ENCODE data around the gene ANKRD44. TPM values are rescaled to one million over a fixed set of nuclear protein-coding genes. Genes with fewer than 3 reads are reported as not detected.

Gene ANKRD44
- total RNA-seq, 1 donor from 2014 or later, result 14.2 TPM

DNA sequence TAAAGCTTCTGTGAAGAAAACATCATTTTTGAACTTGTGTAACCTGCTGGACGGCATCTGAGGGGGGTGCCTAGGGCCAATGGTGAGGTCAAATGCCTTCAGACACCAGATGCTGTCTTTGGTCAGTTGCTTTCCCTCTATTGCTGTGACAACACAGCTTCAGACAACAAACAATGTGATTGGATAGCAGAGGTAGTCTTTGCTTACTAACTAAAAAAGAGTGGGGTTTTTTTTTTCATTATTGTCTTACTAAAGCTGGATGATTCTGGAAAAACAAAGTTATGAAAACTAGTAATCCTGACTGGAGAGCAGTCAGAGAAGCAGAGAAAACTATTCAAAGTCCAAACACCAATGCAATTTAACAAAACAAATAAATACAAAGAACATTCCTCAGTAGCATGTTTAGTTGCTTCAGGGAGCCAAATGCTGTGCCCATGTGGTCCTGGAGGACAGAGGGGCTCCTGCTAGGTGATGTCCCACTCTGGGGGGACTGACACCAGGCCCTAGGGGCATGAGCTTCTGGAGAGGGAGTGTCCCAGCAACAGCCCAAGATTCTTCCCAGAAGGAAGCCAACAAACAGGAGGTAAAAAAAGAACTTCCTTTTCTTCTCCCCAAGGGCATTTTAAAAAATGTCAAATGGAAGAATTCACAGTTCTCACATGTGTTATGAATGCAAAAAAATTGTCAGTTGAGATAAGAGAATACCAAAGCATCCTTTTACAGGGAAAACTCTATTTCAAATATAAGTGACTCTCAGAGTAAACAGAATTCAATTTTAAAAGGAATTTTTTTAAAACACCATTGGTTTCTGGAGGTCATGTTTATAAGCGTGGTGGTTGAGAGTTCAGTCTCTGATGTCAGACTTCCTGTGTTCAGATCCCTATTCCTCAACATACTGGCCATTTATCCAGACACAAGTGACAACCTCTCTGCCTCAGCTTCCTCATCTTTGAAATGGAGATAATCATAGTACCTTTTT, 203.0 kb downstream of the ANKRD44 start:
- DNase-seq (ENCODE audit: extremely low spot score, unreplicated experiment), result no peak
- peak overlapping the region; percentile 84 for H3K27ac Mint-ChIP-seq
- H3K4me3 Mint-ChIP-seq, result peak overlapping the region; percentile 40
- no peaks in the 10 kb centered on the region for H3K27me3 Mint-ChIP-seq
- no peaks in the 10 kb centered on the region for H3K36me3 Mint-ChIP-seq
- no peaks in the 10 kb centered on the region for H3K9me3 Mint-ChIP-seq
- peaks cover 22% of the 10 kb centered on the region for H3K4me1 Mint-ChIP-seq (ENCODE audit: unreplicated experiment)
- TF ChIP-seq, protein P1, sequence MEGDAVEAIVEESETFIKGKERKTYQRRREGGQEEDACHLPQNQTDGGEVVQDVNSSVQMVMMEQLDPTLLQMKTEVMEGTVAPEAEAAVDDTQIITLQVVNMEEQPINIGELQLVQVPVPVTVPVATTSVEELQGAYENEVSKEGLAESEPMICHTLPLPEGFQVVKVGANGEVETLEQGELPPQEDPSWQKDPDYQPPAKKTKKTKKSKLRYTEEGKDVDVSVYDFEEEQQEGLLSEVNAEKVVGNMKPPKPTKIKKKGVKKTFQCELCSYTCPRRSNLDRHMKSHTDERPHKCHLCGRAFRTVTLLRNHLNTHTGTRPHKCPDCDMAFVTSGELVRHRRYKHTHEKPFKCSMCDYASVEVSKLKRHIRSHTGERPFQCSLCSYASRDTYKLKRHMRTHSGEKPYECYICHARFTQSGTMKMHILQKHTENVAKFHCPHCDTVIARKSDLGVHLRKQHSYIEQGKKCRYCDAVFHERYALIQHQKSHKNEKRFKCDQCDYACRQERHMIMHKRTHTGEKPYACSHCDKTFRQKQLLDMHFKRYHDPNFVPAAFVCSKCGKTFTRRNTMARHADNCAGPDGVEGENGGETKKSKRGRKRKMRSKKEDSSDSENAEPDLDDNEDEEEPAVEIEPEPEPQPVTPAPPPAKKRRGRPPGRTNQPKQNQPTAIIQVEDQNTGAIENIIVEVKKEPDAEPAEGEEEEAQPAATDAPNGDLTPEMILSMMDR (conservative IDR thresholded peaks at IDR 0.05), result no peak

DNA sequence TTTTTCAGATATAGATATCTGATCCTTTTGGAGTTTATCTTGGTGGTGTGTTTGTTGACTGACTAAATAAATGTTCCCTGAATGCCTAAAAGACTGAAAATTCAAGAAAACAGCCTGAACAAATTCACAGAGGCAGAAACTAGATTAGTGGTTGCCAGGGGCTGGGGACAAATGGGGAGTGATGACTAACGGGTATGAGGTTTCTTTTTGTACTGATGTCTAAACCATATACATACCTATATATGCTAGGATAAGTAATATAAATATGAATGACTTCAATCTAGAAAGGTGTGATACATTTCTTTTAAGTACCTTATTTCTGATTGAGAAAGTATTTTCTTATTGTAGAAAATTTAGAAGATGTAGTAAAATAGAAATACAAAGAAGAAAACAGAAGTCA, 207.2 kb downstream of the ANKRD44 start:
- peaks cover 11% of the 10 kb centered on the region for H3K4me1 Mint-ChIP-seq (ENCODE audit: unreplicated experiment)
- no peaks in the 10 kb centered on the region for H3K9me3 Mint-ChIP-seq
- TF ChIP-seq, protein P1 (conservative IDR thresholded peaks at IDR 0.05), result no peak
- no peak for DNase-seq (ENCODE audit: extremely low spot score, unreplicated experiment)
- no peak overlapping the region for H3K27ac Mint-ChIP-seq
- no peak overlapping the region for H3K4me3 Mint-ChIP-seq
- no peaks in the 10 kb centered on the region for H3K36me3 Mint-ChIP-seq
- no peaks in the 10 kb centered on the region for H3K27me3 Mint-ChIP-seq

DNA sequence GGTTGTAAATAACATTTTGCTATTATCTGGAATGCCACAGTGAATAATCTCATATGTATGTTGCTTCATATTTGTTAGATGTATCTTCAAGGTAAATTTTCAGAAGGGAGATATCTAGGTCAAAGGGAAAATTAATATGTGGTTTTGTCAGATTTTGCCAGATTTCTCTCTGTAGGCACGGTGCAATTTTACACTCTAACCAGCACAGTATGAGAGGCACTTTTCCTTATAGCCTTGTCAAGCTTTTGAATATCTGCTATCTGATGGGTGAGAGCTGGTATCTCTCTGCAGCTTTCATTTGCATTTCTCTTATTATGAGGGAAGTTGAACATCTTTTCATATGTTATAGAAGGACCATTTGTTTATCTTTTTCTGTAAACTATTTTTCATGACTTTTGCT, 208.3 kb downstream of the ANKRD44 start:
- H3K27me3 Mint-ChIP-seq, result no peaks in the 10 kb centered on the region
- H3K36me3 Mint-ChIP-seq, result no peaks in the 10 kb centered on the region
- TF ChIP-seq, protein P1 (conservative IDR thresholded peaks at IDR 0.05), result no peak
- no peak for DNase-seq (ENCODE audit: extremely low spot score, unreplicated experiment)
- no peak overlapping the region for H3K4me3 Mint-ChIP-seq
- no peak overlapping the region for H3K27ac Mint-ChIP-seq
- no peaks in the 10 kb centered on the region for H3K9me3 Mint-ChIP-seq
- peaks cover 14% of the 10 kb centered on the region for H3K4me1 Mint-ChIP-seq (ENCODE audit: unreplicated experiment)

DNA sequence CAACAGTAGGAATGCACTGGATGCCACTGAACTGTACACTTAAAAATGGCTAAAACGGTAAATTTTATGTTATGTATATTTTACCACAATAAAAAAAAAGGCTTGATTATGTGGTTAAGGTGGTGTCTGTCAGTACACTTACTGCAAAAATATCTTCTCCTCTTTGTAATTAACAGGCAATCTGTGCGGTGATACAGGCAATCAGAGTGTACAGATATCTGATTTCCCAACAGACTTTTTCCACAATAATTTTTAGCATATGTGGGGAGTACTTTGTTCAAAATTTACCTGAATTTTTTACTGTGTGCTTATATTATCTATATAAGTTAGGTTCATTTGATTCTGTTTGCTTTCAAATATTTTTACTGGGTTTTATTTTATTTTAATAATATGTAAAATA, 209.1 kb downstream of the ANKRD44 start:
- Mint-ChIP-seq H3K4me3 (no peak overlapping the region), H3K9me3 (no peaks in the 10 kb centered on the region), H3K4me1 (ENCODE audit: unreplicated experiment) (peaks cover 13% of the 10 kb centered on the region), H3K27ac (no peak overlapping the region), H3K36me3 (no peaks in the 10 kb centered on the region), H3K27me3 (no peaks in the 10 kb centered on the region)
- TF ChIP-seq, protein P1 (conservative IDR thresholded peaks at IDR 0.05), result no peak
- DNase-seq (ENCODE audit: extremely low spot score, unreplicated experiment), result no peak

DNA sequence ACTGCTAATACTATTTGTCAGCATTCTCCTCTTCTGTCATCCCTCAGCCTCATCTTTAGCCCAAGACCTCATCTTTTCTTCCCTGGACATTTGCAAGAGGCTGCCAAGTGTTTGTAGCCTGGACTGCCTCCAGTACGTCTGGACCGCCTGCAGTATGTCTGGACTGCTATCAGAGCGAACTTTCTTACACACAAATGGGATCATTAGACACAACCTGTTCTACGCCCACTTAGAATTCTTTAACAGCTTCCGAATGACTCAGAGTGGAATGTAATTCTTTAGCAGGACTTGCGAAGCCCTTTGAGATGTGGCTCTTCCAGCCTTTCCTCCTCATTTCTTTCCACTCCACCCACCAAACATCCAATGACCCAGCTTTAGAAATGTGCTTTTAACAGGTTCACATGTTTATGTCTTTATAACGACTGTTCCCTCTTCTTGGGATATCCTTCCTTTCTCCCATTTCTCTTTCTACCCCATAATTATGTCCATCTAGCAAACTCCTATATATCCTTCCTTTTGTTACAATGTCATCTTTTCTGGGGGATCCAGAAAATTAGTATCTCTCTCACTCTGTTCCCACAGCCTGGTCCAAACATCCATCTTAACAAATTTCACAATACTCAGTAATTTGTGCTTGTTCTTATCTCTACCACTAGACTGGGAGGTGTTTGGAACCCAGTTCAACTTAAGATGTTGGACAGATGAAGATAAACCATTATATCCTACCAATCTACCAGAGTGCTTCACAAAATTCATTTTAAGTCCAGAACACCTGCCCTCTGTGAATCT, 212.8 kb downstream of the ANKRD44 start:
- H3K4me1 Mint-ChIP-seq (ENCODE audit: unreplicated experiment), result peaks cover 13% of the 10 kb centered on the region
- no peaks in the 10 kb centered on the region for H3K27me3 Mint-ChIP-seq
- H3K27ac Mint-ChIP-seq, result peak overlapping the region; percentile 60
- H3K9me3 Mint-ChIP-seq, result no peaks in the 10 kb centered on the region
- TF ChIP-seq, protein P1 (conservative IDR thresholded peaks at IDR 0.05), result no peak
- H3K4me3 Mint-ChIP-seq, result peak overlapping the region; percentile 28
- DNase-seq (ENCODE audit: extremely low spot score, unreplicated experiment), result no peak
- H3K36me3 Mint-ChIP-seq, result no peaks in the 10 kb centered on the region
